ENCODE results near the gene ZNF19.
"Not testable (repeated sequence)": the region's sequence is repeated elsewhere in the genome, so short reads cannot be mapped to it uniquely, and the experiment has no call there.

DNA sequence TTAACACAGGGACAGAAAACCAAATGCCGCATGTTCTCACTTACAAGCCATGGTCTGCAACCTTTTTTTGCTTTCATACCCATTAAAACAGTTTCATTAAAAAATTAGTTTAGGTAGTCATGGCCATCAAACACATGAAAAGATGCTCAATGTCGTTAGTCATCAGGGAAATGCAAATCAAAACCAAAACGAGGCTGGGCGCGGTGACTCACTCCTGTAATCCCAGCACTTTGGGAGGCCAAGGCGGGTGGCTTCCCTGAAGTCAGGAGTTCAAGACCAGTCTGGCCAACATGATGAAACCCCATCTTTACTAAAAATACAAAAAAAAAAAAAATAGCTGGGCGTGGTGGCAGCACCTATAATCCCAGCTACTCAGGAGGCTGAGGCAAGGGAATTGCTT lies 14.9 kb upstream of the ZNF19 start:
- TF ChIP-seq EZH2 (IDR thresholded peaks at IDR 0.05; ENCODE audit: borderline replicate concordance); EZH2phosphoT487 (IDR thresholded peaks at IDR 0.05; ENCODE audit: low read depth, severe bottlenecking, unreplicated experiment): not testable (repeated sequence)

Measured in hepatocyte (in vitro differentiated cells).